Hematopoietic multipotent progenitor cell treated with erythropoietin and hydrocortisone succinate and interleukin-3 and kit ligand, for 8 days (in vitro differentiated cells): ENCODE data around the gene OR10D3.

Source experiments
- DNase-seq: peaks from one replicate; pipeline ENCODE4 v3.0.0-alpha.2; 2015

Gene OR10D3

GRCh38 chr11:124195189-124195734 is 12.1 kb downstream of the OR10D3 start:
- DNase-seq, result peak; percentile 87

GRCh38 chr11:124197999-124198398 is 14.9 kb downstream of the OR10D3 start:
- no peak for DNase-seq

GRCh38 chr11:124198897-124199296 is 15.8 kb downstream of the OR10D3 start:
- no peak for DNase-seq

- no peak for DNase-seq
Measured at GRCh38 chr11:124199702-124200101, 16.6 kb downstream of the OR10D3 start.

GRCh38 chr11:124200671-124201070 is 17.5 kb downstream of the OR10D3 start:
- no peak for DNase-seq

- DNase-seq, result no peak
Measured at GRCh38 chr11:124202951-124203350, 19.8 kb downstream of the OR10D3 start.

- no peak for DNase-seq
Measured at GRCh38 chr11:124204008-124204407, 20.9 kb downstream of the OR10D3 start.

- peak; percentile 90 for DNase-seq
Measured at GRCh38 chr11:124207102-124207792, 24.1 kb downstream of the OR10D3 start.

- no peak for DNase-seq
Measured at GRCh38 chr11:124209824-124210357, 26.7 kb downstream of the OR10D3 start.

- DNase-seq, result no peak
Measured at GRCh38 chr11:124210421-124210820, 27.3 kb downstream of the OR10D3 start.

- DNase-seq, result no peak
Measured at GRCh38 chr11:124211321-124211720, 28.2 kb downstream of the OR10D3 start.

GRCh38 chr11:124214027-124214426 is 30.9 kb downstream of the OR10D3 start:
- DNase-seq, result no peak

GRCh38 chr11:124219126-124219525 is 36.0 kb downstream of the OR10D3 start:
- no peak for DNase-seq

- DNase-seq, result no peak
Measured at GRCh38 chr11:124222407-124222806, 39.3 kb downstream of the OR10D3 start.

- peak; percentile 61 for DNase-seq
Measured at GRCh38 chr11:124224618-124225423, 41.7 kb downstream of the OR10D3 start.

GRCh38 chr11:124225471-124225870 is 42.3 kb downstream of the OR10D3 start:
- DNase-seq, result no peak

- DNase-seq, result no peak
Measured at GRCh38 chr11:124233376-124233775, 50.2 kb downstream of the OR10D3 start.
